A549 treated with AZD9567 at 1 μM for 4 hours (cell line): Measurements from ENCODE around the gene PGM3. TPM values are rescaled to one million over a fixed set of nuclear protein-coding genes. Genes with fewer than 3 reads are reported as not detected.

Source experiments
- total RNA-seq: library from RNA; stranded (reverse); fragments of 200-300 nt; extraction: Qiagen RNA extraction; gene quantifications from 5 replicates; pipeline ENCODE4 v1.2.3, GENCODE V29; 2022; ENCODE audit not compliant: insufficient read depth

Gene PGM3, protein sequence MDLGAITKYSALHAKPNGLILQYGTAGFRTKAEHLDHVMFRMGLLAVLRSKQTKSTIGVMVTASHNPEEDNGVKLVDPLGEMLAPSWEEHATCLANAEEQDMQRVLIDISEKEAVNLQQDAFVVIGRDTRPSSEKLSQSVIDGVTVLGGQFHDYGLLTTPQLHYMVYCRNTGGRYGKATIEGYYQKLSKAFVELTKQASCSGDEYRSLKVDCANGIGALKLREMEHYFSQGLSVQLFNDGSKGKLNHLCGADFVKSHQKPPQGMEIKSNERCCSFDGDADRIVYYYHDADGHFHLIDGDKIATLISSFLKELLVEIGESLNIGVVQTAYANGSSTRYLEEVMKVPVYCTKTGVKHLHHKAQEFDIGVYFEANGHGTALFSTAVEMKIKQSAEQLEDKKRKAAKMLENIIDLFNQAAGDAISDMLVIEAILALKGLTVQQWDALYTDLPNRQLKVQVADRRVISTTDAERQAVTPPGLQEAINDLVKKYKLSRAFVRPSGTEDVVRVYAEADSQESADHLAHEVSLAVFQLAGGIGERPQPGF
- 23.4 to 29.5 TPM (median 28.5 TPM) in 5 replicates for total RNA-seq

DNA sequence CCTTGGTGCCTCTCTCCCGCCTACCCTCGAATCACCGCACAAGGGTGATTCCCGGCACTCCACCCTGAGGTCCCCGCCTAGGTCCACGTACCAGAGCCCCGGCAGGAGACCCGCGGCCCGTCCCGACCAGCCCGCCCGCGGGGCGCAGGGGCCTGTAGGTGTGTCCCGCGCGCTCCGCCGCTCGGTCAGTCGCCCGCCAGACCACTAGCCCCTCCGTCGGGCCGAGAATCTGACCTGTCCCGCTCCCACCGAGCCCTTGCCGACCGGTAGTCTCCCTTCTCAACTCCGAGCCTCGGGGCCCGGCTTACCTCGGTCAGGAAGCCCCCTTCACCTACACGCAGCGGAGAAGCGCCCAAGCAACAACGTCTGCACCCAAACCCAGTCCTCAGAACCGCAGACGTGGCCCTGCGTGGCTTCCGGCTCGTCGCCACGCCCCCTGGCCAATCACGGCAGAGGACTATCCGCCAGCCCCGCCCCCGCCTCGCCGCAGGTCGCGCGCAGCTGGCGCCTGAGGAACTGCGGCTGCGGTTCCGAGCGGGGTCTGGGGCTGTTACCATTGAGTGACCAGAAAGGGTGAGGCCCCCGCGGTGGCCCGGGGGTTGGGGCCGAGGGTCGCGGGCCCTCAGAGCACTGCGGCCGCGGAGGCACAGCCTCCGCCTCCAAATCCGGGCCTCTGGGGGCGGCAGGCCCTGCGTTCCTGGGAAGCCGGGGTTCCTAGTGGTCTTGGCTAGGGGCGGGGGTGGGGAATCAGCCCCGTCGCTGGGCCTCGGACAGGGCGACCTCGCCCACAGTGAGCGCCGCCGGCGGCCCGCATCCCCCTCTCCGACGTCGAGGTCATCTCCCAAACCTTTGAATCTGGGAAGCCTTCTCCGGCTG, at the start of gene PGM3, which contains the start of gene RWDD2A:
TSS of gene PGM3 (minus strand) at position 395 of the 876 bp plus-strand sequence. CDS start 2,253 bp downstream, outside the sequence.
TSS of gene RWDD2A (plus strand) at position 487 of the 876 bp plus-strand sequence. CDS start 1,095 bp downstream, outside the sequence.

Other genes starting within 250 kb of the PGM3 start
- 3.1 to 3.7 TPM (median 3.2 TPM) in 5 replicates for gene UBE3D, start 127.4 kb downstream of the PGM3 start, total RNA-seq
- 2.5 to 4.0 TPM (median 3.5 TPM) in 5 replicates for gene DOP1A, start 125.6 kb downstream of the PGM3 start, total RNA-seq
- 1.3 to 1.7 TPM (median 1.6 TPM) in 5 replicates for gene RWDD2A, start 92 bp upstream of the PGM3 start, total RNA-seq
- gene ME1, start 237.8 kb upstream of the PGM3 start, total RNA-seq, result 35.2 to 39.3 TPM (median 37.3 TPM) in 5 replicates